Esophagus muscularis mucosa (tissue), 3 donors: ENCODE measurements around the gene VPS33A.

Experiments
- POLR2A ChIP-seq: fragments of 450-650 bp; IDR thresholded peaks from one replicate; pipeline ENCODE4 v1.6.1; 2017; ENCODE audit warnings: antibody characterized with exemption, moderate library complexity, mild to moderate bottlenecking, low read depth
- TF ChIP-seq, protein P1 (sequence below), 3 experiments: fragments of 200-600 bp in 2 of 3; fragments of 450-650 bp in 1 of 3; sonication (generic) in 2 of 3; IDR thresholded peaks; one replicate each; pipeline ENCODE4 v1.5.1; 2017 to 2019; ENCODE audit warnings: antibody characterized with exemption in 3 of 3, mild to moderate bottlenecking in 2 of 3, moderate library complexity in 1 of 3

DNA sequence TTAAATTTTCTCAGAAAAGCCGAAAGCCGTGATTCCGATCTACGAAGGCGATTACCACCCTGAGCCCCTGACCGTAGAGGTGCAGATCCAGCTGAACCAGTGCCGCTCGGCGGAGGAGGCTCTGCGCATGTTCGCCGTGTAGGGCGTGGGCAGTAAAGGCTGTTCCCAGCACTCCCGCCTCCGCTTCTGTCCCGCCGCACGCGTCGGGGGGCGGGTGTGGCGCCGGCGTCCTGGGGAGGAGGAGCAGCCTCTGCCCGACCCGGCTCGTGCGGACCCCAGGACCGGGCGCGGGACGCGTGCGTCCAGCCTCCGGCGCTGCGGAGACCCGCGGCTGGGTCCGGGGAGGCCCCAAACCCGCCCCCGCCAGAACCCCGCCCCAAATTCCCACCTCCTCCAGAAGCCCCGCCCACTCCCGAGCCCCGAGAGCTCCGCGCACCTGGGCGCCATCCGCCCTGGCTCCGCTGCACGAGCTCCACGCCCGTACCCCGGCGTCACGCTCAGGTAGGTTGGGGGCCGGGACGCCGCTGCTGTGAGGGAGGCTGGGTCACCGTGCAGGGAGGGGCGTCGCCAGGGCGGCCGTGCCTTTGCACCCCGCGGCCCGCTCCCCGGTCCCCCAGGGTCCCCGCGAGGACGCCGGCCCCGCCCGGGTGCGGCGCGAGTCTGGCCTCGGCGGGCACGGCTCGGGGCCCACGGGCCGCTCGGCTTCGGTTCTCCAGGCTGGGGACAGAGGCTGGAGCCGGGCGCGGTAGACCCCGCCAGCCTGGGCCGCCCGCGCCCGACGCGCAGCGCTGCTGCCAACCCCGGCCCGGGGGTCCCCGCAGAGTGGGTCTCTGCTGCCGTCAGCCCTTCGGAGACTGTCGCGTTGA lies 62.8 kb downstream of the VPS33A start, which contains the start of gene B3GNT4:
- TF ChIP-seq, protein P1, sequence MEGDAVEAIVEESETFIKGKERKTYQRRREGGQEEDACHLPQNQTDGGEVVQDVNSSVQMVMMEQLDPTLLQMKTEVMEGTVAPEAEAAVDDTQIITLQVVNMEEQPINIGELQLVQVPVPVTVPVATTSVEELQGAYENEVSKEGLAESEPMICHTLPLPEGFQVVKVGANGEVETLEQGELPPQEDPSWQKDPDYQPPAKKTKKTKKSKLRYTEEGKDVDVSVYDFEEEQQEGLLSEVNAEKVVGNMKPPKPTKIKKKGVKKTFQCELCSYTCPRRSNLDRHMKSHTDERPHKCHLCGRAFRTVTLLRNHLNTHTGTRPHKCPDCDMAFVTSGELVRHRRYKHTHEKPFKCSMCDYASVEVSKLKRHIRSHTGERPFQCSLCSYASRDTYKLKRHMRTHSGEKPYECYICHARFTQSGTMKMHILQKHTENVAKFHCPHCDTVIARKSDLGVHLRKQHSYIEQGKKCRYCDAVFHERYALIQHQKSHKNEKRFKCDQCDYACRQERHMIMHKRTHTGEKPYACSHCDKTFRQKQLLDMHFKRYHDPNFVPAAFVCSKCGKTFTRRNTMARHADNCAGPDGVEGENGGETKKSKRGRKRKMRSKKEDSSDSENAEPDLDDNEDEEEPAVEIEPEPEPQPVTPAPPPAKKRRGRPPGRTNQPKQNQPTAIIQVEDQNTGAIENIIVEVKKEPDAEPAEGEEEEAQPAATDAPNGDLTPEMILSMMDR (IDR thresholded peaks at IDR 0.05): no peak
- TF ChIP-seq POLR2A: no peak
